Loucy (cell line): ENCODE results near the gene URGCP.

ENCODE experiments used
- H2AFZ ChIP-seq: fragments of 200-600 bp; sonication (generic); 2 replicates; pipeline ENCODE4 v1.6.0; 2016; ENCODE audit warnings: antibody characterized with exemption, mild to moderate bottlenecking, low read length, moderate library complexity
- H3F3A ChIP-seq: fragments of 200-600 bp; 2 replicates; pipeline ENCODE4 v1.6.0; 2016; ENCODE audit warnings: antibody characterized with exemption, low read depth, mild to moderate bottlenecking
- H3K27me3 ChIP-seq: fragments of 200-600 bp; sonication (generic); 2 replicates; pipeline ENCODE4 v1.6.1; 2014; ENCODE audit warnings: low read length, mild to moderate bottlenecking; ENCODE audit not compliant: insufficient read depth, poor library complexity, severe bottlenecking
- H3K36me3 ChIP-seq: fragments of 200-600 bp; sonication (generic); 2 replicates; pipeline ENCODE4 v1.6.1; 2016; ENCODE audit warnings: low read length; ENCODE audit not compliant: insufficient read depth
- H3K4me1 ChIP-seq: fragments of 200-600 bp; sonication (generic); 2 replicates; pipeline ENCODE4 v1.5.1; 2014; ENCODE audit warnings: low read length, mild to moderate bottlenecking; ENCODE audit not compliant: insufficient read depth, poor library complexity, severe bottlenecking
- H3K4me2 ChIP-seq: fragments of 200-600 bp; sonication (generic); 2 replicates; pipeline ENCODE4 v1.6.0; 2014; ENCODE audit warnings: antibody characterized with exemption, low read length, low read depth, mild to moderate bottlenecking; ENCODE audit not compliant: poor library complexity, severe bottlenecking
- H3K4me3 ChIP-seq: fragments of 200-600 bp; sonication (generic); 2 replicates; pipeline ENCODE4 v1.5.1; 2014; ENCODE audit warnings: low read length, mild to moderate bottlenecking, mixed read lengths; ENCODE audit not compliant: poor library complexity, severe bottlenecking
- H3K79me2 ChIP-seq: fragments of 200-600 bp; sonication (generic); 2 replicates; pipeline ENCODE4 v1.6.1; 2014; ENCODE audit warnings: low read length; ENCODE audit not compliant: insufficient read depth
- H3K9ac ChIP-seq: fragments of 200-600 bp; sonication (generic); 2 replicates; pipeline ENCODE4 v1.6.0; 2014; ENCODE audit warnings: mild to moderate bottlenecking, low read depth, low read length, moderate library complexity; ENCODE audit not compliant: poor library complexity, severe bottlenecking
- H3K9me2 ChIP-seq: fragments of 200-600 bp; sonication (generic); replicated peaks from 2 replicates; pipeline ENCODE4 v1.6.1; 2016; ENCODE audit warnings: low read depth, low read length, mixed read lengths
- H3K9me3 ChIP-seq: fragments of 200-600 bp; sonication (generic); 2 replicates; pipeline ENCODE4 v1.6.1; 2014; ENCODE audit warnings: mild to moderate bottlenecking, antibody characterized with exemption, low read length, low read depth; ENCODE audit not compliant: insufficient read depth
- H4K20me1 ChIP-seq: fragments of 200-600 bp; sonication (generic); 2 replicates; pipeline ENCODE4 v1.6.0; 2014; ENCODE audit warnings: antibody characterized with exemption, low read length, mild to moderate bottlenecking; ENCODE audit not compliant: insufficient read depth, poor library complexity, severe bottlenecking
- CTCF ChIP-seq: fragments of 200-600 bp; sonication (generic); conservative IDR thresholded peaks from 2 replicates; pipeline ENCODE4 v1.5.1; 2014; ENCODE audit warnings: mild to moderate bottlenecking, antibody characterized with exemption, low read length
- EZH2phosphoT487 ChIP-seq: fragments of 200-600 bp; IDR thresholded peaks from 2 replicates; pipeline ENCODE4 v1.6.1; 2018; ENCODE audit warnings: antibody characterized with exemption, mild to moderate bottlenecking, moderate library complexity, borderline replicate concordance

Gene URGCP

GRCh38 chr7:43921423-43921822 lies 15.0 kb upstream of the URGCP start:
- Histone ChIP-seq H4K20me1 (no peaks in the 10 kb centered on the region), H3K36me3 (no peaks in the 10 kb centered on the region), H3K4me2 (no peak overlapping the region), H3K9ac (no peak overlapping the region), H3K27me3 (no peaks in the 10 kb centered on the region), H3K79me2 (peaks cover 13% of the 10 kb centered on the region; the same call in 1 of the 2 replicates), H3K4me1 (peaks cover 11% of the 10 kb centered on the region), H3K4me3 (no peak overlapping the region), H3K9me2 (no peaks in the 10 kb centered on the region), H2AFZ (no peak overlapping the region), H3F3A (no peaks in the 10 kb centered on the region), H3K9me3 (no peaks in the 10 kb centered on the region)
- no peak for TF ChIP-seq EZH2phosphoT487
- TF ChIP-seq CTCF: no peak

GRCh38 chr7:43915907-43916306 lies 9.5 kb upstream of the URGCP start:
- Histone ChIP-seq H3K9me2 (no peaks in the 10 kb centered on the region), H4K20me1 (no peaks in the 10 kb centered on the region), H3K36me3 (no peaks in the 10 kb centered on the region), H3K4me2 (no peak overlapping the region), H3K27me3 (no peaks in the 10 kb centered on the region), H3K4me1 (no peaks in the 10 kb centered on the region), H2AFZ (no peak overlapping the region), H3K4me3 (no peak overlapping the region), H3K79me2 (no peaks in the 10 kb centered on the region), H3F3A (no peaks in the 10 kb centered on the region), H3K9ac (no peak overlapping the region), H3K9me3 (no peaks in the 10 kb centered on the region)
- TF ChIP-seq EZH2phosphoT487: no peak
- no peak for TF ChIP-seq CTCF

DNA sequence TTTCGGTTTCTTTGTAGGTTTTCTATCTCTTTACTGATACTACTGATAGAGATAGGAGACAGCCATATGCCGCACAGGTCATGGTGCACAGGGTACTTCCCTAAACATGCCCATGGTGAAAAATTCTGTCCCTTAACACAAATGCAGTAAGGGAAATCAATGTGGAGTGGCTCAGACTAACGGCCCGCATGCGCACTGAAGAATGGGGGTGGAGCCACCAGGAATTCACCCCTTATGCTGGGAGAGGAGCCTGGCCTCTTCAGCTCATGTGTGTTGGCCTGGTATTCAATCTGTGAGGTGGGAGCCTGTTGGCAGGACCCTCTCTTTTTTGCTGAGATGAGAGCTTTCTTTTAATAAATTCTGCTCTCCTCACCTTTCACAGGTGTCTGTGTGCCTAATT lies 8.4 kb upstream of the URGCP start:
- no peaks in the 10 kb centered on the region for H3K36me3 ChIP-seq
- no peak overlapping the region for H3K4me2 ChIP-seq
- TF ChIP-seq EZH2phosphoT487: no peak
- no peak for TF ChIP-seq CTCF
- no peak overlapping the region for H3K4me3 ChIP-seq
- no peaks in the 10 kb centered on the region for H4K20me1 ChIP-seq
- no peaks in the 10 kb centered on the region for H3K9me2 ChIP-seq
- H3K9ac ChIP-seq: no peak overlapping the region
- no peak overlapping the region for H2AFZ ChIP-seq
- no peaks in the 10 kb centered on the region for H3K27me3 ChIP-seq
- no peaks in the 10 kb centered on the region for H3F3A ChIP-seq
- H3K79me2 ChIP-seq: no peaks in the 10 kb centered on the region
- no peaks in the 10 kb centered on the region for H3K4me1 ChIP-seq
- H3K9me3 ChIP-seq: no peaks in the 10 kb centered on the region
